GM21786 (cell line): ENCODE measurements around the gene C3orf38.
A peak's percentile ranks its signal among the peaks of the same experiment; 100 is the strongest.
"Not testable (repeated sequence)": the region's sequence is repeated elsewhere in the genome, so short reads cannot be mapped to it uniquely, and the experiment has no call there.

ENCODE experiments used
- ATAC-seq: cut with Tn5 transposase; IDR thresholded peaks from one replicate; pipeline ENCODE4 v1.9.1; 2021; ENCODE audit not compliant: unreplicated experiment

Gene C3orf38

GRCh38 chr3:88151358-88151757 is 1.6 kb downstream of the C3orf38 start:
- ATAC-seq: no peak

DNA sequence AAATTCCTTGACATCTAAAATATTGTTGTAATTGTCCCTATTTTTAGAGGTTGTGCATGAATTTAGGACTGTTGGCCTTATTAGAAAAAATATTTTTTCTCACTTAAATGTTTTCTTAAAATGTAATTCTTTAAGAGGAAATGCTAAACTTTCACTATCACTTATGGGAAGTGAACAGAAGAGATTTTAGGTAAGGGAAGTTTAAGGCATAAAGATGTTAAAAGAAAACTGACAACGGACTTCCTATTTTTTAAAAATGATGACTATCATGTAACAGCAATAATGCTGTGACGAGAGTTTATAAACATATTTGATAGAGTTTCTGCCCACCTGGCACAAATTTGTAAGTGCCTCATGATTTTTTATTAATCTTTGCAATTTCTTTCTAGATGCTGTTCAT is 3.1 kb downstream of the C3orf38 start:
- ATAC-seq: no peak

DNA sequence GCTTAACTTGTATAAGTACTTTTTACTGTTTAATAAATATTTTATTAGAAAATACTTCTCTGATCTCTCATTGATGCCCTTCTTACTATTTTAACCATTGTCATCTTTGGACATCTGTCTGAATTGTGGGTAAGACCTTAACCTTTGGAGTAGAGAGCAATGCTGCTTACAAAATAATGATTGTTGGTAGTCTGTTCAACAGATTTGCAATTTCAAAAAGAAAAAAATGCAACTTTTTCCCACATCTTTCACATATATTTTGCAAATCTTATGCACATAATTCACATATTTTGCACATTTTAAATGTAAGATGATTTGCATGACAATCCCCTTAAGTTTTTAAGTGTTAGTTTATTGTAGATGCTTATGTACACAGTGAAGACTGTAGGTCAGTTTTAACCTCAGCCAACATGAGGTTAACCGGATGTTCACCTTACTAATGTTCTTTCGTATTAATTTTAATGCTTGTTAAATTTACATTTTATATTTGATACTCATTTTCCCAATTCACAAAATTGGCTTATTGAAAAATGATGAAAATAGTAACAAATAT is 16.7 kb downstream of the C3orf38 start:
- no peak for ATAC-seq

DNA sequence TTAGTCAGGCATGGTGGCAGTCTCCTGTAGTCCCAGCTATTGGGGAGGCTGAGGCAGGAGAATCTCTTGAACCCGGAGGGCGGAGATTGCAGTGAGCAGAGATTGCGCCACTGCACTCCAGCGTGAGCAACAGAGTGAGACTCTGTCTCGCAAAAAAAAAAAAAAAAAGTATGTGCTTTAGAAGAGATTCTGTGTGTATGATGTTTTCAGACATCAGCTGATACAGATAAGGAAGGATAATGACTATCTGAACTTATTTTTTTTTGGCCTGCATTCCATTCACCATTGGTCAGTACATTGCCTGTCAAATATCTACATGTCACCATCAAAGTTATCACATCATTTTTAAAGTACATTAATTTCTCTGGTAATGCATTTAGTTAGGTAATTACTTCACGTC is 17.4 kb downstream of the C3orf38 start:
- ATAC-seq: no peak

DNA sequence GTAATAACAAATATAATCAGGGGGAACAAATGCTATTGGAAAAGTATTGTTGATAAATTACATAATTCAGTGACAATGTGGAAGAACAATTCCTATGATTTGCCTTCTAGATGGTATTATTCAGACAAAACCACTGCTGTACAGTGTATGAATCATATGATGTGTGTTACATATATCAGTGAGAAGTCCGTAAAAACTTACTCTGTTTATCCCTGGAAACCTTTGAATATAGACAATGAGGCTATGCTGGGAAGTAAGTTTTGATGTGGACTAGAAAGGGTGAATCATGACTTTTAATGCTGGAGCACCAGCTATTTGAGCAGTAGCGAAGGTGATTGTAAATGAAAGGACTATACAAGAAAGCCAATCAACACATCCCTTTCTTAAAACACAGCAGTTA is 17.9 kb downstream of the C3orf38 start:
- no peak for ATAC-seq

DNA sequence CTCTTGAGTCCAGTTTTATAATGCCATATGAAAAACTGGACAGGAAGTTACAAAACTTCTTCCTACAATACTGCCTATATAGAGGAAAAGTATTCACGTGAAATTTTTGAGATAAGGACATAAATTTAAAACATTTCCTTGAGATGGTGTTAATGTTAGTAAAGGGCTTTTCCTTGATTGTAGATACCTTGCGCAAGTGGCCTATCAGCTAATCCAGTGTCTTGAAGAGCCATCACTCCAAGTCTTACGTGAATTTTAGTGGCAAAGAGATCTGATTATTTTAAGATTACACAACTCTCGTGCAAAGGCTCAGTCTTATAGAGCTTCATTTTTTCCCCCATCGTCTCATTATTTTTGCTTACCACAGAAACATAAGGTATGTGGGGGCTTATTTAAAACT is 18.4 kb downstream of the C3orf38 start:
- ATAC-seq: no peak

DNA sequence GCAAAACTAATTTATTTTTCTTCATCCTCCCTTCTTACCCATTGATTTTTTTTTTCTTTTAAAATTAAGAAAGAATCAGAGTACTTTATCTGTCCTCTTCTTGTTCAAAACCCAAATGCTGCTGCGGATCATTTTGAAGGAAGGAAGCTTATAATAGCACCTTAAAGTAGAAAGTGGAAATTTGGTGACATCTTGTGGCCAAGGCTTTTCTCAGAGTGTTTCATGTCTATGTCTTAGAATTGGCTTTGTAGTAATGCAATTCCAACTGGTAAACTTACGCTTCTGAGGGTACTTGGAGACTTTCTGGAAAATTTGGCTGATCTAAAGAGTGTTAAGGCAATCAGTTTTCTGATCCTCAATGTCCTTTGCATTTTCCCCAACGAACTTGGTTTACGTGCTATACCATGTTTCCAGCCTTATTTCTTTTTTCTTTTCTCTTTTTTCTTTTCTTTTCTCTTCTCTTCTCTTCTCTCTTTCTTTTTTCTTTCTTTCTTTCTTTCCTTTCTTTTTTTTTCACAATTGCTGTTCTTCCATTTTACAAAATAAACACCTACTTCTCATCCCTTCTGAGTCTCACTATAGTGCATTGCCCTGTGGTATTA is 30.7 kb downstream of the C3orf38 start:
- peak; percentile 90 for ATAC-seq

- ATAC-seq: not testable (repeated sequence)
Observed at GRCh38 chr3:88182165-88182918, 32.6 kb downstream of the C3orf38 start.

DNA sequence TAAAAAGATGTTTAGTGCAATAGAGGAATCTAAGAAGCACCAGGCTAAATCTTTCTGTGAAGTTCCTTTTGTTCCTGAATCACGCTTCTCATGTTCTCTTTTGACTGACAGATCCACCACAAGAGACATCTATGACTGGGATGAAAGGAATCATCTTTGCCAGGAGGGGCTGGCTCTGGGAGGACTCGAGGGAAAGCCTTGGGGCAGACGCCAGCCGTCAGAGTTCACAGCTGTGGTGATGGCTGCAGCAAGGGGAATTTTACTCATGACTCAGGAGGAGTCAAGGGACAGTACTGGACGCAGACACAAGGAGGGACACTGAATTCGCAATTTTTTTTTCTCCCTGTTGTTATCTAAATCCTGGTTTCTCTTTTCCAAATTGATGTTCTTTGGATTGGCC is 38.7 kb downstream of the C3orf38 start:
- ATAC-seq: no peak

DNA sequence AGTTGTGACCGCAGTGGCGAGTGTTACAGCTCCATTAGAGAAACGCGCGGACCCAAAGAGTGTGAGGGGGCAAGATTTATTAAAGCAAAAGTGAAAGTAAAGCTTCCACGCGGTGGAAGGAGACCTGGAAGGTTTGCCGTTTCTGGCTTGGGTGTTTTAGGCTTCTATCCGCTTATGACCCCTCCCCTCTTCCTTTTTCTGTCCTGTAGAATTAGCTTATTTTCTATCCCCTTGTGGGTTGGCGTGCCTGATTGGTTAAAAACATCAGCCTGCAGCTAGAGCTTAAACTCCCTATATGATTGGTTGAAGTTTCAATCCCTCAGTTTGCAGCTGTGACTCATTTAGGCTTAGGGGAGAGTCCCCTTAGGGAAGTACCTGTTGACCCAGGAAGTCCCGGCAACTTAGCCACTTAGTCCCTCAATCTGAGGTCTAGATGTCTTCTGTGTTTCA is 39.6 kb downstream of the C3orf38 start:
- ATAC-seq: peak; percentile 94

GRCh38 chr3:88191872-88192409 is 42.2 kb downstream of the C3orf38 start:
- ATAC-seq: no peak

DNA sequence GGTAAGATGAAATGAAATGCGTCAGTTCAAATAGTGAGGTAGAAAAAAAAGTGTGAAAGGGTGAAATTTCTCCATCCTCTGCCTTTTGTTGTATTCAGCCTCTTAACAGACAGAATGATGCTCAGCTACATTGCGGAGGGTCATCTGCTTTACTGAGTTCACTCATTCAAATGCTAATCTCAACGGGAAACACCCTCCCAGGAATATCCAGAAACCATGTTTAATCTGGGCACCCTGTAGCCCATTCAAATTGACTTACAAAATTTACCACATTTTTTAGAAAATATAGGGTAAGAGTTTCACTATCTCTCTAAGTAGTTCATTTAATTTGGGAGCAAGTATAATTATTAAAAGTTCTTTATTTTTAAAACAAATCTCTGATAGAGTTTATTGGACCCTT is 42.9 kb downstream of the C3orf38 start:
- no peak for ATAC-seq

GRCh38 chr3:88195951-88196434 is 46.2 kb downstream of the C3orf38 start:
- no peak for ATAC-seq

DNA sequence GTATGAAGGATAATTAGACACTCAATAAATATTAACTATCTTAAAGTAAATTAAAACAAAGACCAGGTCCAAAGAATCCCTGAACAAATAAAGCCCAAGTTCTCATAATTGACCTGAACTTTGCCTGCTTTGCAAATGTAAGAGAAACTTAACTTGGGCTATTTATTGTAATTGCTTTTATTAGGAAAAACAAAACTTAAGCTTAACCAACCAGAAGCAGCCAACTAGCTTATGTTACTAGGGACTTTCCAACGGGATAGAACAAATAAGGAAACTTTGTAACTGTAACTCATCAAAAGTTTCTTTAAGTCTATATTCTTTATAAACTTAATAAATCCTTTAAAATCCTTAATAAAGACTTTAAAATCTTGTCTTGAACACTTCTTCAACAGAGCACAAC is 48.4 kb downstream of the C3orf38 start:
- no peak for ATAC-seq

DNA sequence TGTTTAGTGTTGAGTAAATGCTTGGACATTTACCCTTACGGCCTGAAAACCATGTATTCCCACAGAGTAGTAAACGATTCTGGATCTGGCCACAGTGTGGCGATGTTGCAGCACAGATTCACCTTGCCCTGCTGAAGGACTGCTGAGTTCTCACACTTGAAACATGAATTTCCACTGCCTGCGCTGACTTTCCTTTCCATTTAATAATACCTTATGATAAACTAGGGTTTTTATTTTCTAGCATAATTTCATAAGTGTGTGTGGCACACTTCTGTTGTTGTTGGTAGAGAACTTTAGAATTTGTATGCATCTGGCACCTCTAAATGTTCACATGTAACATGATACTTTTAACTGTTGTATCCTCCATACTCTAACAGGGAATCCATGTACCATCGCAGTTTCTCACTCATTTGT is 53.9 kb downstream of the C3orf38 start:
- peak; percentile 97 for ATAC-seq
